IPS DF 4.7 (cell line): ENCODE measurements around the gene KMT2E.
"Not testable (repeated sequence)": the region's sequence is repeated elsewhere in the genome, so short reads cannot be mapped to it uniquely, and the experiment has no call there.

Source experiments
- DNase-seq: peaks from one replicate; pipeline ENCODE4 v3.0.0-alpha.2; 2013; ENCODE audit warnings: low spot score; ENCODE audit errors: extremely low read depth

Gene KMT2E

GRCh38 chr7:105013816-105014692, at the start of gene KMT2E:
Gene KMT2E, plus strand, starts transcription at chr7:105014205. Its CDS starts 26,748 bp downstream, at chr7:105040953.
- DNase-seq, result no peak

GRCh38 chr7:104964626-104965236, 49.3 kb upstream of the KMT2E start:
- DNase-seq, result no peak

GRCh38 chr7:104966022-104966421, 48.0 kb upstream of the KMT2E start:
- no peak for DNase-seq

- DNase-seq, result no peak
Measured at GRCh38 chr7:104967088-104967487, 46.9 kb upstream of the KMT2E start.

- DNase-seq, result no peak
Measured at GRCh38 chr7:104967595-104967994, 46.4 kb upstream of the KMT2E start.

GRCh38 chr7:104968648-104969047, 45.4 kb upstream of the KMT2E start:
- DNase-seq, result no peak

- no peak for DNase-seq
Measured at GRCh38 chr7:104969183-104969582, 44.8 kb upstream of the KMT2E start.

- DNase-seq, result no peak
Measured at GRCh38 chr7:104971290-104972071, 42.5 kb upstream of the KMT2E start.

- DNase-seq, result no peak
Measured at GRCh38 chr7:104972500-104972899, 41.5 kb upstream of the KMT2E start.

- DNase-seq, result no peak
Measured at GRCh38 chr7:104973227-104973626, 40.8 kb upstream of the KMT2E start.

GRCh38 chr7:104973909-104974415, 40.0 kb upstream of the KMT2E start:
- no peak for DNase-seq

GRCh38 chr7:104975553-104975952, 38.5 kb upstream of the KMT2E start:
- DNase-seq, result not testable (repeated sequence)

GRCh38 chr7:104976966-104977636, 36.9 kb upstream of the KMT2E start:
- DNase-seq, result no peak

- no peak for DNase-seq
Measured at GRCh38 chr7:104978460-104978859, 35.5 kb upstream of the KMT2E start.

GRCh38 chr7:104979167-104979841, 34.7 kb upstream of the KMT2E start:
- no peak for DNase-seq

- DNase-seq, result no peak
Measured at GRCh38 chr7:104980440-104980839, 33.6 kb upstream of the KMT2E start.

- no peak for DNase-seq
Measured at GRCh38 chr7:104980841-104981671, 32.9 kb upstream of the KMT2E start.

GRCh38 chr7:104981672-104982037, 32.4 kb upstream of the KMT2E start:
- DNase-seq, result no peak

- no peak for DNase-seq
Measured at GRCh38 chr7:104982308-104983075, 31.5 kb upstream of the KMT2E start.
